WTC11 (cell line): ENCODE data around the gene EPM2AIP1.

ENCODE experiments used
- NR2C2 ChIP-seq: sonication (generic); formaldehyde crosslinking; IDR thresholded peaks from 2 replicates; pipeline ENCODE4 v1.8.0; 2022; ENCODE audit warnings: mild to moderate bottlenecking, missing genetic modification reagents
- TF ChIP-seq, protein P1 (sequence below): fragments of 200-600 bp; IDR thresholded peaks from 2 replicates; pipeline ENCODE4 v1.8.0; 2022; ENCODE audit warnings: antibody characterized with exemption

DNA sequence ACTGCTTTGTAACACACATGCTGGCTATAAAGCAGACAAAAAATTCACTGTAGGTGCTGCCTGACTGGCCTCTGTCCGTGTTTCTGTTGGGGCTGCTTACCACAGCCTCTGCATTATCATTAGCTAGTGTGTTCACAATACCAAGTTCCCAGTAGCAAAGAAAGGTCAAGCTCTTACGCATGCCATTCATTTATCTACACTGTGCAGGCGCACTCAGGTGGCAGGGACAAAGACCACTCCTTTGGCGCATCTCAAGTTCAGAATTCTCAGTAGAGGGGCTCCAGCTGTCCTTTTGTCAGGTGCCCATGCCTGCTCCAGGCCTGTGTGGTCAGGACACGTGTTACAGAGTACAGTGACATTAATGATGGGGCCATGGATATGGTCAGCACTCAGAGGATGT lies 22.7 kb upstream of the EPM2AIP1 start:
- TF ChIP-seq, protein P1, sequence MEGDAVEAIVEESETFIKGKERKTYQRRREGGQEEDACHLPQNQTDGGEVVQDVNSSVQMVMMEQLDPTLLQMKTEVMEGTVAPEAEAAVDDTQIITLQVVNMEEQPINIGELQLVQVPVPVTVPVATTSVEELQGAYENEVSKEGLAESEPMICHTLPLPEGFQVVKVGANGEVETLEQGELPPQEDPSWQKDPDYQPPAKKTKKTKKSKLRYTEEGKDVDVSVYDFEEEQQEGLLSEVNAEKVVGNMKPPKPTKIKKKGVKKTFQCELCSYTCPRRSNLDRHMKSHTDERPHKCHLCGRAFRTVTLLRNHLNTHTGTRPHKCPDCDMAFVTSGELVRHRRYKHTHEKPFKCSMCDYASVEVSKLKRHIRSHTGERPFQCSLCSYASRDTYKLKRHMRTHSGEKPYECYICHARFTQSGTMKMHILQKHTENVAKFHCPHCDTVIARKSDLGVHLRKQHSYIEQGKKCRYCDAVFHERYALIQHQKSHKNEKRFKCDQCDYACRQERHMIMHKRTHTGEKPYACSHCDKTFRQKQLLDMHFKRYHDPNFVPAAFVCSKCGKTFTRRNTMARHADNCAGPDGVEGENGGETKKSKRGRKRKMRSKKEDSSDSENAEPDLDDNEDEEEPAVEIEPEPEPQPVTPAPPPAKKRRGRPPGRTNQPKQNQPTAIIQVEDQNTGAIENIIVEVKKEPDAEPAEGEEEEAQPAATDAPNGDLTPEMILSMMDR: no peak
- TF ChIP-seq NR2C2 (CRISPR knock-in tag): no peak
